Breast epithelium (tissue), 4 donors: ENCODE measurements around the gene OR5B21. TPM values are rescaled to one million over a fixed set of nuclear protein-coding genes. Genes with fewer than 3 reads are reported as not detected.

Experiments
- DNase-seq, 2 donors: peaks; one replicate each; pipeline ENCODE4 v3.0.0-alpha.2; 2019; ENCODE audit warnings: low spot score in 2 of 2
- H3K27ac ChIP-seq, 2 donors: fragments of 200-600 bp; sonication (generic) in 1 of 2; one replicate each; pipeline ENCODE4 v1.5.1; 2016 to 2019; ENCODE audit warnings: mild to moderate bottlenecking in 1 of 2
- H3K27me3 ChIP-seq, 2 donors: fragments of 200-600 bp; sonication (generic) in 1 of 2; one replicate each; pipeline versions ENCODE4 v1.5.1 to v1.6.0; 2017 to 2019; ENCODE audit warnings: control low read depth in 1 of 2, mild to moderate bottlenecking in 1 of 2
- H3K36me3 ChIP-seq: fragments of 200-600 bp; one replicate; pipeline ENCODE4 v1.5.1; 2019
- H3K4me1 ChIP-seq, 2 donors: fragments of 200-600 bp; sonication (generic); one replicate each; pipeline ENCODE4 v1.5.1; 2016 to 2019; ENCODE audit warnings: control low read depth in 1 of 2
- H3K4me3 ChIP-seq, 3 donors: fragments of 200-600 bp; sonication (generic); 1 replicate in 2 of 3; 2 replicates in 1 of 3; pipeline ENCODE4 v1.5.1; 2016 to 2019; ENCODE audit warnings: mild to moderate bottlenecking in 3 of 3, moderate library complexity in 2 of 3
- H3K9me3 ChIP-seq, 2 donors: fragments of 200-600 bp; sonication (generic) in 1 of 2; one replicate each; pipeline ENCODE4 v1.5.1; 2016 to 2019; ENCODE audit warnings: control low read depth in 1 of 2
- CTCF ChIP-seq, 3 donors: fragments of 450-650 bp; IDR thresholded peaks; one replicate each; pipeline ENCODE4 v1.5.1; 2016 to 2017; ENCODE audit warnings: antibody characterized with exemption in 3 of 3, mild to moderate bottlenecking in 3 of 3, moderate library complexity in 3 of 3
- POLR2A ChIP-seq: fragments of 450-650 bp; IDR thresholded peaks from one replicate; pipeline ENCODE4 v1.6.1; 2016; ENCODE audit warnings: antibody characterized with exemption, mild to moderate bottlenecking, moderate library complexity
- POLR2AphosphoS5 ChIP-seq, 3 donors: sonication (generic); formaldehyde crosslinking; IDR thresholded peaks; one replicate each; pipeline ENCODE4 v1.6.1; 2017; ENCODE audit warnings: antibody characterized with exemption in 3 of 3
- intact Hi-C: fragments of 100-400 bp; cut with DNase I; formaldehyde crosslinking; loops from one replicate; pipeline ENCODE4 v1.15.1; 2023; ENCODE audit warnings: low total_unique reads
- total RNA-seq, 3 donors: library from RNA; depleted of rRNA; stranded (reverse); fragments of >200 nt; gene quantifications; one replicate each; pipeline ENCODE4 v1.1.0, GENCODE V29; 2016

OR5B21 gene
- total RNA-seq, 3 donors from 2014 or later: not detected

- Histone ChIP-seq H3K4me1 (no peaks in the 10 kb centered on the region), H3K27ac (no peak overlapping the region), H3K27me3 (no peaks in the 10 kb centered on the region), H3K4me3 (no peak overlapping the region), H3K36me3 (no peaks in the 10 kb centered on the region), H3K9me3 (no peaks in the 10 kb centered on the region)
- TF ChIP-seq CTCF (IDR thresholded peaks at IDR 0.05) (no peak), POLR2AphosphoS5 (IDR thresholded peaks at IDR 0.05) (no peak), POLR2A (no peak)
- no peak for DNase-seq
- intact Hi-C loops: no loop called here
Measured at GRCh38 chr11:58509748-58510147, 1.8 kb upstream of the OR5B21 start.

GRCh38 chr11:58508814-58509213 is 909 bp upstream of the OR5B21 start:
- no peaks in the 10 kb centered on the region for H3K27me3 ChIP-seq
- no peak for DNase-seq
- no peak for TF ChIP-seq POLR2A
- TF ChIP-seq CTCF (IDR thresholded peaks at IDR 0.05): no peak
- no peak for TF ChIP-seq POLR2AphosphoS5 (IDR thresholded peaks at IDR 0.05)
- intact Hi-C loops: no loop called here
- no peak overlapping the region for H3K27ac ChIP-seq
- no peaks in the 10 kb centered on the region for H3K36me3 ChIP-seq
- no peak overlapping the region for H3K4me3 ChIP-seq
- no peaks in the 10 kb centered on the region for H3K4me1 ChIP-seq
- no peaks in the 10 kb centered on the region for H3K9me3 ChIP-seq

GRCh38 chr11:58507355-58507754 is 550 bp downstream of the OR5B21 start:
- intact Hi-C loops: no loop called here
- TF ChIP-seq POLR2AphosphoS5 (IDR thresholded peaks at IDR 0.05): no peak

GRCh38 chr11:58506935-58507334 is 970 bp downstream of the OR5B21 start:
- H3K4me1 ChIP-seq: no peaks in the 10 kb centered on the region
- H3K36me3 ChIP-seq: no peaks in the 10 kb centered on the region
- no peak overlapping the region for H3K4me3 ChIP-seq
- no peaks in the 10 kb centered on the region for H3K9me3 ChIP-seq
- no peaks in the 10 kb centered on the region for H3K27me3 ChIP-seq
- TF ChIP-seq CTCF (IDR thresholded peaks at IDR 0.05) (no peak), POLR2AphosphoS5 (IDR thresholded peaks at IDR 0.05) (no peak), POLR2A (no peak)
- intact Hi-C loops: no loop called here
- no peak for DNase-seq
- H3K27ac ChIP-seq: no peak overlapping the region

More at GRCh38 chr11:58507355-58507754, 550 bp downstream of the OR5B21 start:
- no peak overlapping the region for H3K27ac ChIP-seq
- H3K27me3 ChIP-seq: no peaks in the 10 kb centered on the region
- H3K4me1 ChIP-seq: no peaks in the 10 kb centered on the region
- H3K9me3 ChIP-seq: no peaks in the 10 kb centered on the region
- H3K4me3 ChIP-seq: no peak overlapping the region
- H3K36me3 ChIP-seq: no peaks in the 10 kb centered on the region
- no peak for DNase-seq

GRCh38 chr11:58505849-58506248 is 2.1 kb downstream of the OR5B21 start:
- Histone ChIP-seq H3K27me3 (no peaks in the 10 kb centered on the region), H3K36me3 (no peaks in the 10 kb centered on the region), H3K27ac (no peak overlapping the region), H3K4me1 (no peaks in the 10 kb centered on the region), H3K4me3 (no peak overlapping the region), H3K9me3 (no peaks in the 10 kb centered on the region)
- TF ChIP-seq POLR2AphosphoS5 (IDR thresholded peaks at IDR 0.05): no peak
- no peak for TF ChIP-seq POLR2A
- no peak for TF ChIP-seq CTCF (IDR thresholded peaks at IDR 0.05)
- no peak for DNase-seq
- intact Hi-C loops: no loop called here

GRCh38 chr11:58504232-58504631 is 3.7 kb downstream of the OR5B21 start:
- H3K36me3 ChIP-seq: no peaks in the 10 kb centered on the region
- H3K4me3 ChIP-seq: no peak overlapping the region
- H3K9me3 ChIP-seq: no peaks in the 10 kb centered on the region
- H3K27ac ChIP-seq: no peak overlapping the region
- intact Hi-C loops: no loop called here
- H3K27me3 ChIP-seq: no peaks in the 10 kb centered on the region
- H3K4me1 ChIP-seq: no peaks in the 10 kb centered on the region
- DNase-seq: no peak
- TF ChIP-seq POLR2A: no peak
- no peak for TF ChIP-seq CTCF (IDR thresholded peaks at IDR 0.05)
- no peak for TF ChIP-seq POLR2AphosphoS5 (IDR thresholded peaks at IDR 0.05)
